Thymus (tissue), 11 donors: ENCODE results near the gene CD300LF. TPM values are rescaled to one million over a fixed set of nuclear protein-coding genes. Genes with fewer than 3 reads are reported as not detected.

Experiments
- DNase-seq, 9 donors: peaks; one replicate each; pipeline ENCODE4 v3.0.0-alpha.2; 2013; ENCODE audit warnings: low spot score in 9 of 9, low read depth in 6 of 9, missing footprints in 1 of 9
- H3K27ac ChIP-seq, 2 donors: one replicate each; pipeline ENCODE4 v1.5.1; 2013; ENCODE audit warnings: control low read depth in 1 of 2, low read depth in 1 of 2, low read length in 1 of 2, mild to moderate bottlenecking in 1 of 2, moderate library complexity in 1 of 2
- H3K27me3 ChIP-seq, 2 donors: one replicate each; pipeline ENCODE4 v1.5.1; 2013; ENCODE audit warnings: low read length in 1 of 2; ENCODE audit not compliant: control insufficient read depth in 2 of 2, insufficient read depth in 1 of 2
- H3K36me3 ChIP-seq, 2 donors: one replicate each; pipeline ENCODE4 v1.5.1; 2013; ENCODE audit warnings: low read length in 1 of 2, mild to moderate bottlenecking in 1 of 2, moderate library complexity in 1 of 2; ENCODE audit not compliant: control insufficient read depth in 2 of 2, insufficient read depth in 2 of 2
- H3K4me1 ChIP-seq, 2 donors: one replicate each; pipeline ENCODE4 v1.5.1; 2013; ENCODE audit warnings: low read length in 2 of 2; ENCODE audit not compliant: control insufficient read depth in 2 of 2, insufficient read depth in 2 of 2
- H3K4me3 ChIP-seq, 2 donors: one replicate each; pipeline ENCODE4 v1.5.1; 2013; ENCODE audit warnings: low read length in 2 of 2, control low read depth in 1 of 2, mild to moderate bottlenecking in 1 of 2
- H3K9me3 ChIP-seq, 2 donors: one replicate each; pipeline ENCODE4 v1.5.1; 2013; ENCODE audit warnings: low read length in 1 of 2, mild to moderate bottlenecking in 1 of 2; ENCODE audit not compliant: control insufficient read depth in 2 of 2, insufficient read depth in 1 of 2
- WGBS: extraction: QIAGEN DNeasy Blood & Tissue Kit; methylation state at CpG from one replicate; pipeline ENCODE4 v1.1.7; 2013; 5-methylcytosine and 5-hydroxymethylcytosine counted together
- polyA plus RNA-seq: library from polyadenylated mRNA; stranded (reverse); fragments of 200-250 nt; gene quantifications from one replicate; pipeline ENCODE4 v1.2.3, GENCODE V29; 2013
- total RNA-seq: library from RNA; stranded (reverse); fragments of 120-200 nt; gene quantifications from one replicate; pipeline ENCODE4 v1.2.4, GENCODE V29; 2013
- donor health status: healthy.

Gene CD300LF
- total and polyA plus RNA-seq, 2 donors: 3.4 to 6.0 TPM

DNA sequence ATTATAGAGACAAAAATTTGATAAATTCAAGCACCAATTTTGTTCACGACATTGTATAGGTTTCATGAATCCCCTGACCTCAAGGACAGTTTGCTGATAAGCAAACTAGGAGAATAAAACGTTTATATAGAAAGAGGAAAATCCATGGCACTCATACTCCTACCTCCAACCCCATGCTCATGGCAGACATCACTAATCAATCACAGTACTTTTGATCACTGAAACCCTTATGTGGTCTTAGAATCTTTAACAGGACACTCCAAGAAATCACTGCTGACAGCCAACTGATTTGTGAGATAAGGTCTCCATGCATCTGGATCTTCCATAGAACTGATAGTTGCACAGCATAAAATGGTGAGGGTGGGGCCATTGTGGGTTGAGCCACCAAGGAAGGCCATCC, 31.0 kb upstream of the CD300LF start:
- Histone ChIP-seq H3K27me3 (no peaks in the 10 kb centered on the region), H3K36me3 (peaks cover 0 to 12% of the 10 kb centered on the region in 2 donors), H3K9me3 (no peaks in the 10 kb centered on the region), H3K27ac (peak overlapping the region in 1 of 2 donors; percentile 91), H3K4me1 (peaks cover 48 to 81% of the 10 kb centered on the region in 2 donors), H3K4me3 (no peak overlapping the region)
- WGBS: 93% methylated on average over 2 of the region's 2 CpGs
- no peak for DNase-seq

DNA sequence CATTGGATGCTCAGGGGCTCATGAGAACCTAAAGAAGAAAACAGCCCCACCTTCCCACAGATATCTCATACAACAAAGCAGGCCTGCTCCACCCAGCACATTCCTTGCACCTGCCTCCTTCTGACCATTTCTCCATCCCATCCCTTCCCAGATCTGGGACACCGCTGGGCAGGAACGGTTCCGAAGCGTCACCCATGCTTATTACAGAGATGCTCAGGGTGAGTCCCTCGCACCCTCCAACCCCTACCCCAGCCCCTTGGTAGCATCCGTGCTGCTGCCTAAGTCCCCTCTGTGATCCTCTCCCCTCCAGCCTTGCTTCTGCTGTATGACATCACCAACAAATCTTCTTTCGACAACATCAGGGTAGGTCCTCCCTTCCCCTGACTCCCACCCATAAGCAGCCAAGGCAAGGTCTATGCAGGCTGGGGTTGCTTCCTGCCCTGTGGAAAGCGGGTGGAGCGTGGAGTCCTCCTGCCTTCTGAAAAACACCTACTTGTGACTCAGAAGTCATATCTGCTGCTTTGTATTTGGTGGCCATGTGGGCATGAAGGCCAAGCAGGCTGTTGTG, 30.3 kb upstream of the CD300LF start:
- 88% methylated on average over 9 of the region's 9 CpGs for WGBS
- H3K4me1 ChIP-seq: peaks cover 53 to 88% of the 10 kb centered on the region in 2 donors
- H3K9me3 ChIP-seq: no peaks in the 10 kb centered on the region
- peak overlapping the region; percentile 67 to 91 for H3K27ac ChIP-seq
- peaks cover 0 to 12% of the 10 kb centered on the region in 2 donors for H3K36me3 ChIP-seq
- DNase-seq: no peak
- H3K4me3 ChIP-seq: no peak overlapping the region
- peaks cover 0 to 5% of the 10 kb centered on the region in 2 donors for H3K27me3 ChIP-seq

DNA sequence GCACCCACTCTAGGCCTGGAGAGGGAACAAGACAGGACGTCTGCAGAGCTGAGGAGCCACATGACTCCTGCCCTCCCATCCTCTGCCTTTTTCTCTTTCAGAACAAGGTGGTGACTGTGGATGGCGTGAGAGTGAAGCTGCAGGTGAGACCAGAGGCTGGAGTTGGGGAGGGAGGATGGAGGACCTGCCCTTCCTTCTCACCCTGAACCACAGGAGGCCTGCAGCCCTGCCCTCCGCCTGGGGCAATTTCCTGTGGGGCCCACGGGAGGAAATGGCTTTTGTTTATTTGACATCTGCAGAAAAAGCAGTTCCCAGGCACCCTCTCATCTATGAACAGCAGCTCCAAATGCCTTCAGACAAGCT, 29.4 kb upstream of the CD300LF start:
- H3K4me3 ChIP-seq: peak overlapping the region; percentile 20 to 23
- H3K36me3 ChIP-seq: peaks cover 0 to 12% of the 10 kb centered on the region in 2 donors
- H3K27me3 ChIP-seq: peaks cover 0 to 8% of the 10 kb centered on the region in 2 donors
- peaks cover 47 to 88% of the 10 kb centered on the region in 2 donors for H3K4me1 ChIP-seq
- peak in 4 of 9 donors; percentile 49 to 87 (median 66) for DNase-seq
- no peaks in the 10 kb centered on the region for H3K9me3 ChIP-seq
- 4% methylated on average over 4 of the region's 4 CpGs for WGBS
- H3K27ac ChIP-seq: peak overlapping the region; percentile 98 to 99

DNA sequence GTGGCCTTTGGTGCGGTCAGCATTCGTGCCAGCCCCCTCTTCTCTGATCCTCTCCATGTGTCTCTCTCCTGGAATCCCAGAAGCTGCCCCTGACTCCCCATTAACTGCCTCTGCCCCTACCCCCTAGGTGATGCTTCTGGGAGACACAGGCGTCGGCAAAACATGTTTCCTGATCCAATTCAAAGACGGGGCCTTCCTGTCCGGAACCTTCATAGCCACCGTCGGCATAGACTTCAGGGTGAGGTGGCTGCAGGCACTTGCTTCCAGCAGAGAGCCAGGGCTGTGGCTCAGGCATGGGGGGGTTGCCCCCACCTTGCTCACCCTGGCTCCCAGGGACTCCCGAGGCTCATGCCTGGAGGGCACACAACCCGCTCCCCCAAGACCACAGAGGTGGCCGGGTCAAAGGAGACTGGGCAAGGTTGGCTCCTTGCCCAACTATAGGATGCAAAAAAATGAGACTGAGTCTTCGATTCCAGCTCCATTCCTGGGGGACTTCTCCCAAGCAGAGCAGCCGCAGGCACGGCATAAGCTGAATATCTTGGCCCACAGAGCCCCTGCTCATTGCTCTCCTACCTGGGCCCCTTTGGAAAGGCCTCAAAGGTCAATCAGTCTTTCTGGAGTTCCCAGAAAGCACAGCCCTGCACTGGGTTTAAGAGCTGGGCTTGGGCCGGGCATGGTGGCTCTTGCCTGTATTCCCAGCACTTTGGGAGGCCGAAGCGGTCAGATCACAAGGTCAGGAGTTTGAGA, 28.1 kb upstream of the CD300LF start:
- no peak for DNase-seq

DNA sequence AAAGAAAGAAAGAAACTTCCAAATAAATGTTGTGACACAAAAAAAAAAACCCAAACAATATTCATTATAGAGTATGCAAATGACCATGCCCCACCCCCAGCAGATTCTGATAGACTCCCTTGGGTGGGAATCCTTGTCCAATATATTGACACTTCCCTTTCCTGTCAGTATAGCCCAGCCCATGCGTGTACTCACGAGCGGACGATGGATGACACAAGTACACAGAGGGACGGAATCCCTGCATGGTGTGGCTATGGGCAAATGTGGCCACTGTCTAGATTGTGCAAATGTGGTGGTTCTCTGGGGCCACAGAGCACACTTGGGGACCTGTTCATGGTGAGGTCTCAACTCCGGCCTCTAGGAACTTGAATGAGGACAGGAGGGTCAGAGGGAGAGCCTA, 27.4 kb upstream of the CD300LF start:
- Histone ChIP-seq H3K36me3 (peaks cover 0 to 8% of the 10 kb centered on the region in 2 donors), H3K4me1 (peaks cover 46 to 92% of the 10 kb centered on the region in 2 donors), H3K27me3 (peaks cover 0 to 17% of the 10 kb centered on the region in 2 donors), H3K27ac (peak overlapping the region in 1 of 2 donors; percentile 98), H3K9me3 (no peaks in the 10 kb centered on the region), H3K4me3 (no peak overlapping the region)
- no peak for DNase-seq
- WGBS: 92% methylated on average over 6 of the region's 6 CpGs

More for the DNA sequence above, 28.1 kb upstream of the CD300LF start:
- Histone ChIP-seq H3K4me1 (peaks cover 46 to 92% of the 10 kb centered on the region in 2 donors), H3K4me3 (no peak overlapping the region), H3K9me3 (no peaks in the 10 kb centered on the region), H3K27me3 (peaks cover 0 to 14% of the 10 kb centered on the region in 2 donors), H3K27ac (peak overlapping the region; percentile 19 to 98), H3K36me3 (peaks cover 0 to 12% of the 10 kb centered on the region in 2 donors)
- WGBS: 92% methylated on average over 17 of the region's 17 CpGs

DNA sequence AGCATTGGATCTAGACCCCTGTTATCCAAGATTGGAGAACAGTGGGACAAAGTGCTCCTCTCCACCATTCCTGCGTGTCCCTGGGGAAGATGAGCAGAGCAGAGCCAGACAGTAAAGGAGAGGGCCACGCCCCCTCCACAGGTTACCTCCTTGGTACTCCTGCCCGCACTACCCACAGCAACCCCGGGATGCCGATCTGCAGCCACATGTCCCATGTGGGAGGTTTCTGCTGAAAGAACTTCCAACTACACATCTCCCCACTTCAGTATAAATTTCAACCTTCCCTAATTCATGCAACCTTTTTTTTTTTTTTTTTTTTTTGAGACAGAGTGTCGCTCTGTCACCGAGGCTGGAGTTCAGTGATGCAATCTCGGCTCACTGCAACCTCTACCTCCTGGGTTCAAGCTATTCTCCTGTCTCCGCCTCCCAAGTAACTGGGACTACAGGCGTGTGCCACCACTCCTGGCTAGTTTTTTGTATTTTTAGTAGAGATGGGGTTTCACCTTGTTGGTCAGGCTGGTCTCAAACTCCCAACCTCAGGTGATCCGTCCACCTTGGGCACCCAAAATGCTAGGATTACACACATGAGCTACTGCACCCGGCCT, 26.6 kb upstream of the CD300LF start:
- 65% methylated on average over 12 of the region's 12 CpGs for WGBS
- Histone ChIP-seq H3K9me3 (no peaks in the 10 kb centered on the region), H3K4me1 (peaks cover 42 to 84% of the 10 kb centered on the region in 2 donors), H3K27ac (peak overlapping the region; percentile 66 to 96), H3K27me3 (peaks cover 0 to 17% of the 10 kb centered on the region in 2 donors), H3K36me3 (peaks cover 0 to 5% of the 10 kb centered on the region in 2 donors), H3K4me3 (no peak overlapping the region)
- no peak for DNase-seq

DNA sequence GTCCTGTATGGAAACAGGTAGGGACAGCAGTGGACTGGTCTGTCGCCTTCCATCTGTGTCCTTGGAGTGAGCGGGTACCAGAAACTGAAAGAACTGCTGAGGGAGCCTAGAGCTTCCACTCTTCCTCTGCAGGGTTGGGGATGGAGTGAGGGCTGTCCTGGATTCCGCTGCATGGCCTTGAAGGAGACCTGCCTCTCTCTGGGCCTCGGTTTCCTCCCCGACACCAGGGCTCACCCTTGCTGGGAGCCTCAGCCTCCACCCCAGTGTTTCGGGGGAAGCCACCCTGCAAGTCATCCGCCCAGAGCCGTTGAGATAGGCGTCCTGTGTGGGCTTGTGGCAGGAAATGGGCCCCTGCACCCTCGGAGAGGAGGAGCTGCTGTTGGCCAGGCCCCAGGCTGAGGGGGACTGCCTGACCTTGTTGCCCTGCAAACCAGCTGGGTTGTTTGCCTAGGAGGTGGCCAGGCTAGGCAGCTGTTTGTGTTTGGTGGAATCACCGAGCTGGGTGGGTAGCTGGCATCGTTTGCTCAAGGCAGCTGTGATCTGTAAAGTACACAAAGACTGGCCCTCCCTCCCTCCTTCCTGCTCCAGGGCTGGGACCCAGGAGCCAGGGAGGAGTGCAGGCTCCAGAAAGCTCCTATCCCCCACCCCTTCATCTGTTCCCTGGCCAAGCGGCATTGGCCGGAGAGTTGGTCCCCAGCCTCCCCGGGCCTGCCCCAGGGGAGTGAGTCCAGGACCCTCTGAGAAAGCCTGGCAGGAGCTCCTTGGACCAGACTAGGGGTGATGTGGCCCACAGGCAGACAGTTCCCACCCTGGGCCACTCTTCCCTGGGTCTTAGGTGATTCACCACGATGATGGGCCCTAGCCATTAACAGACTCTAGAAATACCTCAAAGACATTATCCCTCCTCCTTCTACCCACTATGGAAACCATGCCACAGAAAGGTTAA, 25.6 kb upstream of the CD300LF start:
- peaks cover 0 to 3% of the 10 kb centered on the region in 2 donors for H3K9me3 ChIP-seq
- 8% methylated on average over 16 of the region's 16 CpGs for WGBS
- H3K4me1 ChIP-seq: peaks cover 35 to 74% of the 10 kb centered on the region in 2 donors
- peaks cover 0 to 5% of the 10 kb centered on the region in 2 donors for H3K36me3 ChIP-seq
- peak overlapping the region; percentile 93 to 96 for H3K27ac ChIP-seq
- H3K27me3 ChIP-seq: peaks cover 0 to 17% of the 10 kb centered on the region in 2 donors
- DNase-seq: peak in 6 of 9 donors; percentile 50 to 90 (median 72)
- peak overlapping the region; percentile 71 to 81 for H3K4me3 ChIP-seq

DNA sequence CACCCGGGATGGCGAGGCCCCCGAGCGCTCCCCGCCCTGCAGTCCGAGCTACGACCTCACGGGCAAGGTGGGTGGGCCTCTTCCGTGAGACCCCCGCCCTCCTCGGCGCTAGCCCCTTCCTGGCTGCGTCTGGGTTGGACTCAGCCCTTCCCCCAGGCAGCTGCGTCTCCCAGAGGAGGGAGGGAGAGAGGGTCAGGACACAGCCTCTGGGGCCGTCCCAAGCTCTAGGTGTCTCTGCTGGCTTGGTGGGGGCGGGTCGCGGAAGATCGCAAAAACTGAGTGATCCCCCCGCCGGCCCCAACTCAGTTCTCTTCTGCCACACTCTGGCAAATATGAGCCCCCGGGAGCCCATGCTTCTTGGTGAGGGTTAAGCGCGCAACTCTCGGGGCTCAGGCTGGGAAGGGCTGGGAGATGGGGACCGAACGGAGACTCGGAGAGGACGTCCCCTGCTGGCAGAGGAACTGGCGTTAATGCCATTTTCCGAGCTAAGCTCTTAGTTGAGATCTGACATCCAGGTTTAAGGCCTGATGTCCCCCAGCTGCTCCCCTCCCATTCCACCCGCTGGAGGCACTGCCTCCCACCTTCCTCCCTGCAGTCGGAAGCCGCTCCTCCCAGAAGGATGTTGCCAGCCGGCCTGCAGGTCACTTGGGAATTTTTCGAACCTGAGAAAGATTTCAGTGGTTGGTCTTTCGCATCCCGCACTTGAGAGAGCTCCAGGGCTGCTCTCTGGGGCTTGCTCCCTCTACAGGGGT, 24.8 kb upstream of the CD300LF start:
- H3K27ac ChIP-seq: peak overlapping the region; percentile 93 to 96
- H3K9me3 ChIP-seq: peaks cover 0 to 3% of the 10 kb centered on the region in 2 donors
- H3K4me3 ChIP-seq: peak overlapping the region; percentile 71 to 81
- under 1% methylated on average over 38 of the region's 38 CpGs for WGBS
- peak in 3 of 9 donors; percentile 43 to 77 (median 58) for DNase-seq
- H3K4me1 ChIP-seq: peaks cover 28 to 65% of the 10 kb centered on the region in 2 donors
- H3K36me3 ChIP-seq: peaks cover 0 to 3% of the 10 kb centered on the region in 2 donors
- peaks cover 0 to 17% of the 10 kb centered on the region in 2 donors for H3K27me3 ChIP-seq
